GM19025 (cell line): ENCODE results near the gene CD84.
"Not testable (repeated sequence)": the region's sequence is repeated elsewhere in the genome, so short reads cannot be mapped to it uniquely, and the experiment has no call there.

ENCODE experiments used
- ATAC-seq: cut with Tn5 transposase; IDR thresholded peaks from one replicate; pipeline ENCODE4 v1.9.1; 2021; ENCODE audit warnings: mild to moderate bottlenecking, low read depth, moderate library complexity; ENCODE audit not compliant: unreplicated experiment

Gene CD84

DNA sequence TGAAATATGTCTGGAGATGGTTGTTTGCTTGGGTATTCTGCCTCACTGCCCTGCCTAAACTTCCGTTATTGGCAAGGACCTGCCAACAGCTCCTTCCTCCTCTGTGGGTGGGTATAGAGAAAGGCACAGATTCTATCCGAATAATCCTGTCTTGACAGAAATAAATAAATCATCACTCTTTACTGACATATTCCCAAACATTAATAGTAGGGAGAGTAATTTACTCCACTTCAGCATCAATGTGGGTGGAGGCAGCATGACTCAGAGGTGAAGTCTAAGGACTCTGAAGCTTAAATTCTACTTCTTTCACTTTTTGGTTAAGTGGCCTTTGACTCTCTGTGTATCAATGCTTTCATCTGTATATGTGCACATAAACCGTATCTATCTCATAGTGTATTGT lies 2.9 kb downstream of the CD84 start:
- ATAC-seq: no peak

DNA sequence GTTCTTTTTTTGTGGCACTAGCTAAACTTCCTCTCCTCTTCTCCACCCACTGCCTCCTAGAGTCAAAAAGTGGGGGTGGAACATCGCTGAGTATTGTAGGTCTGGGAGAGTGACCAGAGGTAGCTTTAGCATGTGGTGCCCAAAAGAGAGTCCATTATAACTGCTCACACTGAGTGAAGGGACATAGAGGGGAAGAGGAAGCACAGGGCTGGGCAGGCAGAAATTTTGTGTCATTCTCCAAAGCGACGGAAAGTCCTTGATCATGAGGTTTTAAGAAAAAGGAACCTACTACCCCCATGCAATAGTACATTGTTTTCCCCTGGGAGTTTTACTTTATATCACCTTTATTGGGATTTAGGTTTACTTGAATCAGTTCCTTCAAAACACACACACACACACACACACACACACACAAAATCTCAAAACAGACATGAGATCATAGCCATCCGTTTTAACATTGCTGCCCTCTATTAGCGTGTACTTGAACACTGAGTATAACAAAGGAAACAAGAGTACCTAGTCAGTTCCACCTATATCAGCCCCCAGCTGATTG lies 4.1 kb downstream of the CD84 start:
- ATAC-seq: no peak

DNA sequence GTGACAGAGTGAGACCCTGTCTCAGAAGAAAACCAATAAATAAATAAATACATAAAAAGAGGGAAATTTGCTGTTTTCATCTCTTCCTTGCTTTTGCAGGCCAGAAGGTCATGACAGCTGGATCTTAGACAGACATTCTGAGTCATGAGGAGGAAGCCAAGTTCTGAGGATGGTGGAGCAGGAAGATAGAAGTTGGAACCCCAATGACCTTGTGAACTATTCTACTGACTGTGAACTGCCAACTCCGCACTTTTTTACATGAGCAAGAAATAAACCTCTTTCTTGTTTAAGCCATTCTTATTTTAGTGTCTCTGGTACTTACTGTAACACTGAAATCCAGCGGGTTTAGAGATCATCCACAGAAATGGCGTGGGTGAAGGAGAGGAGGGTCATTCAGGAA lies 8.5 kb downstream of the CD84 start:
- no peak for ATAC-seq

DNA sequence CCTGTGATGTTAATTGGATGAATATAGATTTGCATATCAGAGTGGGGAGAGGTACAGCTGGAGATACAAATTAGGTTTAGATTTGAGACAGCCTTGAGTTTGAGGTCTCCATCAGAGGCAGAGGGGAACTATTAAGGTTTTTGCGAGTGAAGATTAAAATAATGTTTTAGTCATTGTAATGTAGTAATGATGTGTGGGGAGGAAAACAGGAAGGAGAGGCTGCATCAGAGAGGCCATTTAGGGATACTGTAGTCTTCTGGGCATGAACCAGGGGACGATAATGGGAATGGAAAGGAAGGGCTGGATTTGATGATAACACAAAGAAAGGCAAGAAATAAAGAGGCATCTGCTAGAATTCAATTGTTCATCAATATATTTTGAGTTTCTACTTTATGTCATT lies 9.5 kb downstream of the CD84 start:
- ATAC-seq: no peak

- ATAC-seq: no peak
Observed at GRCh38 chr1:160567858-160568682, 11.2 kb downstream of the CD84 start.

DNA sequence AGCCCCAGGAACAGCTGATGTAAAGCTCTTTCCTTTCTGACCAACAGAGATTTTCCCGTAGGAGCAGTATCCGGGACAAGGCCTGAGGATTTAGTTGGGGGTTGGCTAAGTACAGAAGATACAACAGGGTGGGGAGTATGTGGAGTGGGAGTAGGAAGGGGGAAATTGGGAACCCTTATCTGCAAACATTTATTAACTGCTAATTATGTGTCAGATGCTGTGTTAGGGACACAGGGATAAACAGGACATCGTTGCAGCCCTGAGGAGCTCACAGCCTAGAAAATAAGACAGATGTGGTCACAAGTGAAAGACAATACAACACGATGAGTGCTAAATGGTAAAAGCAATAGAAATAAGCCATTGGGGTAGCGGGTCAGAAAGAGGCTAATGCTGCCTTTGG lies 12.0 kb downstream of the CD84 start:
- no peak for ATAC-seq

GRCh38 chr1:160565564-160565963 lies 13.7 kb downstream of the CD84 start:
- ATAC-seq: no peak

- ATAC-seq: not testable (repeated sequence)
Observed at GRCh38 chr1:160563230-160563629, 16.1 kb downstream of the CD84 start.

DNA sequence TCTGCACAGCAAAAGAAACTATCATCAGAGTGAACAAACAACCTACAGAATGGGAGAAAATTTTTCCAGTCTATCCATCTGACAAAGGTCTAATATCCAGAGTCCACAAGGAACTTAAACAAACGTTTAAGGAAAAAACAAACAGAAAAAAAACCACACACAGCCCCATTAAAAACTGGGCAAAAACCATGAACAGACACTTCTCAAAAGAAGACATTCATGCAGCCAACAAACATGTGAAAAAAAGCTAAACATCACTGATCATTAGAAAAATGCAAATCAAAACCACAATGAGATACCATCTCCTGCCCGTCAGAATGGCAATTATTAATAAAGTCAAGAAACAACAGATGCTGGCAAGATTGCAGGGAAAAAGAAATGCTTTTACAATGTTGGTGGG lies 16.6 kb downstream of the CD84 start:
- not testable (repeated sequence) for ATAC-seq

GRCh38 chr1:160560806-160561205 lies 18.5 kb downstream of the CD84 start:
- no peak for ATAC-seq

DNA sequence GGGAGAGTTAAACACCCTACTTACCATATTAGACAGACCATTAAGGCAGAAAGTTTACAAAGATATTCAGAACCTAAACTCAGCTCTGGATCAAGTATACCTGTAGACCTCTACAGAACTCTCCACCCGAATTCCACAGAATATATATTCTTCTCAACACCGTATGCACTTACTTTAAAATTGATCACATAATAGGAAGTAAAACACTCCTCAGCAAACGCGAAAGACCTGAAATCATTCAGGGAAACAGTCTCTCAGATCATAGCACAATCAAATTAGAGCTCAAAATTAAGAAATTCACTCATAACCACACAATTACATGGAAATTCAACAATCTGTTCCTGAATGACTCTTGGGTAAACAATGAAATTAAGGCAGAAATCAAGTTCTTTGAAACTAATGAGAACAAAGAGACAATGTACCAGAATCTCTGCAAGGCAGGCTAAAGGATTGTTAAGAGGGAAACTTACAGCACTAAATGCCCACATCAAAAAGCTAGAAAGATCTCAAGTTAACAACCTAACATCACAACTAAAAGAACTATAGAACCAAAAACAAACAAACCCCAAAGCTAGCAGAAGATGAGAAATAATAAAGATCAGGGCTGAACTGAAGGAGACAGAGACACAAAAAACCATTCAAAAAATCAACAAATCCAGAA lies 19.1 kb downstream of the CD84 start:
- ATAC-seq: no peak

GRCh38 chr1:160559437-160559836 lies 19.9 kb downstream of the CD84 start:
- not testable (repeated sequence) for ATAC-seq

- no peak for ATAC-seq
Observed at GRCh38 chr1:160558660-160559380, 20.5 kb downstream of the CD84 start.

DNA sequence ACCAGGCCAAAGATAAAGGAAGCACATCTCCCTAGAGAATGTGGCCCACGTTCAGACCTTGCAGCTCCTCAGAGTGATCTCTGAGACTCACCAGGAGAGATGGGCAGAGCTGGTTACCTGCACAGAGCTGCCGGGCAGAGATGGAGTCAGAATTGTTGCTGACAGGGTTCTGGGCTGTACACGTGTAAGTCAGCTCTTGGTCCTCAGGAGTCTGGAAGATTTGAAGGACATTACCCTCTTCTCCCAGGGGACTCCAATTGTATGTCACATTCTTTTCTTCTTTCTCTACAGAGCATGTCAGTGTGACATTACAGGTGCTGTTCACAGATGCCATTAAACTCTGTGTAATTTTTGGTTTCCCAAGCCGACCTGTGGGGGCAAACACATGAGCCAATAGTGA lies 25.5 kb downstream of the CD84 start:
- ATAC-seq: no peak

DNA sequence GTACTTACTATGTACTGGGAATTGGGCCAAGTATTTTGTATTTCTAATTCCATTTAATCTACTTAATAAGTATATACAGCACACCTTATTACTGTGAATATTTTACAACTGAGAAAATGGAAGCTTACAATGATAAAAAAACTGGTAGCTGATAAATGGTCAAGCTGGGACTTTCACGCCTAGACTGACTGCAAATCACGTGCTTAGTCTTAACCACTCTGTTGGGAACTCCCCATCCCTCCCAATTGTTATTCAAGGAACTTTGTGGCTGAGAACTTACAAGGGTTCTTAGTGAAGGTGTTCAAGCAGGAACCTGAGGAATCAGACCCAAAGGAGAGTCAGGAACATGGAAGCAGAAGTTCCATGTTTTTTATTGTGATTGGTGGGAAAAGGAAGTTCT lies 26.9 kb downstream of the CD84 start:
- ATAC-seq: no peak

DNA sequence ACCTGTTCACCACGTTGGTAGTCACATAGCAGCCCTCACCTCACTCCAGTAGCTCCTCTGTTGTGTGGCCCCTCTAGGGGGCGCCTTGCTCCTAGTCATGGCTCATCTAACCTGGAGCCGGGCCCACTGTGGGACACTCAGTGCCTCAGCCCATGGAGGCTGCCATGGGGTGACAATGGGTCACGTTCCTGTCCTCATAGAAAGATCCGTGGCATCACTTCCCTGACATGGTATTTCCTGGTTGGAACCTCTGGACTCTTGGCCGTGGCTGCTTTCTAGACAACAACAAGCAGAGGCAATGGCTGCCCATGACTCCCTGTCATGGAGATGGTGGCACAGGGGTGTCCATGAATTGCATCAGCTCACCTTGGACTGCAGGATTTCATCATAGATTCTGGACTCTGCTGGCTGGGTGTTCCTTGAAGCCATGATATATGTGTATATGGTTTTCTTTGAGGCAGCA lies 28.7 kb downstream of the CD84 start:
- ATAC-seq: no peak

GRCh38 chr1:160549665-160550006 lies 29.7 kb downstream of the CD84 start:
- no peak for ATAC-seq

DNA sequence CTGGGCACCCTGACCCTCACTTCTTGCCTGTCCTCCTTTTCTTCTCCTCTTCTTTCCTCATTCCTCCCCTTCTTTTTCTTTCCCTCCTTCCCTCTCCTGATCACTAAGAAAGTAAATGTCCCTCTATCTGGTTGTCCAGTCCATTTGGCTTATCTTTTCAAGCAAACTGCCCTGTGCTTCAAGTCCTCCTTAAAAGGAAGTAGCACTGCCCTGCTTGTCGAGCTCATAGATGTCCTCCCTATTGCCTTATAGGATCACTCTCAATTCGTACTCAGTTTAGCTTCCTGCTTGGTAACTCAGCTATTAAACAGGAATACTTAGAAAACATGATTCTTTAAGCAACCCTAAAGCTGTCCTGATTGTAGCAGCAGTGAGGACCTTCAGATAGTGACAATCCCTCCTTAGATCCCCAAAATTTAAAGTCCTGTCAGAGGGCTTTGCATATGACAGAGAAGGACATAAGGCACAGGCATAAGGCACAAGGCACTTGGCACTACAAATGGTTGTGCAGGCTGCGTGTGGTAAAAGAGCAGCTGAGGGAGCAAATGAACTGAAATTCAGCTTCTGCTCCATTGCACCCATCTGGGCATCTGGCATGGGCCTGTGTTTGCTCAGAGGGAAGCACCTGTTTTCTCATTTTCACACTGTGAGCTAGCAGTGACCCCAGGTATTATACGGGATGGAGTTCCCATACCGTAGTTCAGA lies 30.2 kb downstream of the CD84 start:
- ATAC-seq: no peak

- no peak for ATAC-seq
Observed at GRCh38 chr1:160548183-160548582, 31.1 kb downstream of the CD84 start.

GRCh38 chr1:160547422-160547821 lies 31.9 kb downstream of the CD84 start:
- no peak for ATAC-seq

DNA sequence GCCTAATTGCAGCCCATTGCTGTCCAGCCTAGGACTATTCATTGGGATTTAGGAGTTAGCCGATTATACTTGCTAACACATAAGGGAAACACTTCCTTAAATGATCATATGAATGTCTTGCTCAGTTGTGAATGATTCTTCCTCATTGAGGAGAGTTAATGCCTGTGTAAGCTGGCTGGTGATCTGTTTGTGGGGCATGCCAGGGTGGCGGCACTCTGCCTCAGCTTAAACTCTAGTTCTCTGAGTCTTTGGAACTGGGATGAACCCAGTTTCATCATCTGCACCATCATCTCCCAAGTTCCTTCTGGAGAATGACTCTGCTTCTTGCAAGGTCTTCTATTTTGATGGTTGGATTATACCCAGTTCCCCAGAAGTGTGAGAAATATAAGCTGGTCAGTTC lies 32.4 kb downstream of the CD84 start:
- ATAC-seq: no peak
